ENCODE data around the gene IGSF21.

Gene IGSF21

DNA sequence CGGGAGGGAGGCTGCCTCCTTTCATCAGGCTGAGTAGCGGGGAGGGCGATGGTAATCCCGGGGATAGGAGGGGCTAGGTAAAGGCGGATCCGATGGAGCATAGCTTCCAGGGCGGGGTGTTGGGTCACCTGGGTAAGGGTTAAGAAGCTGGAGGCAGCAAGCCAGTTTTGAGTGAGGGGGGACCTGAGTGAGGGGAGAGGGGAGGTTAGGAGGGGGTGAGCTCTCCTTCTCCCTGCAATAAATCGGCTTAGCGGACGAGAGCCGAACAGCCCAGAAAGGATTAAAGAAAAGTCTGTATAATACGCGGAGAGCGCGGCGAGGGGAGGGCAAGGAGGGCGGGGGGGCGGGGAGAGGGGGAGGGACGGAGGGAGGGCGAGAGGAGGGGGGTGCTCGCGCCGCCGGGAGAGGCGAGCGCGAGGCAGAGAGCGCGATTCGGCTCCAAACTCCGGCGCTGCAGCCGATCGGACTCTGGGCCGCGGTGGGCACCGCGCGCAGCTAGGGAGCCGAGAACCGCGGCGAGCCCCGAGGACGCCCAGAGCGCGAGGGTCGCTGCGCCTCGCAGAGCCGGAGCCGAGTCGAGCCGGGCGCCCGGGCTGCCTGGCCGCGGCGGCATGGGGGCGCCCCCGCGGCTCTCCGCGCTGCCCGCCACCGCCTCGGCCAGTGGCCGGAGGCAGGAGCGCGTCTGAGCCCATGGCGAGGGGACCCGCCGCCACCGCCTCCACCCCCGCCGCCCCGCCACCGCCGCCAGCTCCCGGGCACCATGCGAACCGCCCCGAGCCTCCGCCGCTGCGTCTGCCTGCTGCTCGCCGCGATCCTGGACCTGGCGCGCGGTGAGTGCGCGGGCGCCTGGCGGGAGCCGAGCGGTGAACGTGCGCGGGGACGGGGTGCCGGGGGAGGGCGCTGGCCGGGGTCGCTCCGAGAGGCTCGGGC, at the start of gene IGSF21:
Gene IGSF21, plus strand, starts transcription at position 430 of the 930 bp plus-strand sequence. Its CDS starts 331 bp downstream, at position 761.
- no peak for DNase-seq

DNA sequence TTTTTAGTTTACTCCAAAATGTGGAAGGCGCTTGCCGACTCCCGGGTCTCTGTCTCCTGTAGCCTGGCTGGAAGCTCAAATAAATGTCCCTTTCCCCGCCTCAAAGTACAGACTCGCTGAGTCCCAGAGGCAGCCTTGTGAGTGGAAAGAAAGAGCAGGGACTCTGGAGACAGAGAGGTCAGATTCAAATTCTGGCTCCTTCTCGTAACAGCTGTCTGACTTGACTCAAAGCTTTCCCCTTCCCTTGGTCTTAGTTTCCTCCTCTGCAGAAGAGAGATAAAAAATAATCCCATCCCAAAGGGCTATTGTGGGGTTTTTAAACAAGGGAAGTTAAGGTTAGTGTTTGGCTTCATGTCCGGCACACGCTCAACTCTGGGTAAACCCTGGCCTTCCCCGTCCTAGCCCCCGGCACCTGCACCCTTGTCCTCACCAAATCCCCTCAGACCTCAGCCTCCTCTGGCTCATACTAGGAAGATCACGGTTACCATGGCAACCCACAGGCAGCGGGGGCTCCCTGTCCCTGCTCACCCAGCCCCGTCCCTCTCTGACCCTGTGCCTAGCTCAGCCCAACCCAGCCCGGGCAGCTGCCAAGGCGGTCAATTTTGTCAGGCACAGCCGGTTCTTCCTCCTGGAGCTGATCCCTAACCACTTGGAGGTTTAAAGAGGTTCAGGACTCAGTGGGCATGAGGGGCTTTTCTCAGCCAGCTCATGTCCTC, 49.2 kb upstream of the IGSF21 start:
- no peak for DNase-seq

DNA sequence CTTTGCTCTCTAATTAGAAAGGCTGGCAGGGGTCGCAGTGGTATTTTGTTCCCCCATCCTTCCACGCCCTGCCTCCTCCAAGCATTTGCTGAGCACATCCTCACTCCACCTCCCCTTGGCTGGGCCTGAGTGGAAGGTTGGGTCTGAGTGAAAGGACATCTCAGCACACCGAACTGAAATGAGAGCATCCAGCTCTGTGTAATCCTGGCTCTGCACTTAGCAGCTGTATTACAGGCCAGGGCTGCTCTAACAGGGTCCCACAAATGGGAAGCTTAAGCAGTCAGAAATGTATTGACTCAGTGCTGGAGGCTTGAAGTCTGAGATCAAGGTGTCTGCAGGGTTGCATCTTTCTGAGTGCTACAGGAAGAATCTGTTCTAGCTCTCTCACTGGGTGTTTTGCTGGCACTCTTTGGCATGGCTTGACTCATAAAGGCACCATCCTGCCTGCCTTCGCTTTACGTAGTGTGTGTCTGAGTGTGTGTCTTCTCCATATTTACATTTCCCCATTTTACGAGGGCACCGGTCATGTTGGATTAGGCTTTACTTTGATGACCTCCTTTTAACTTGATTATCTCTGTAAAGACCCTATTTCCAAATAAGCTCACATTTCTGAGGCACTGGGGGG, 48.5 kb upstream of the IGSF21 start:
- DNase-seq, result no peak

DNA sequence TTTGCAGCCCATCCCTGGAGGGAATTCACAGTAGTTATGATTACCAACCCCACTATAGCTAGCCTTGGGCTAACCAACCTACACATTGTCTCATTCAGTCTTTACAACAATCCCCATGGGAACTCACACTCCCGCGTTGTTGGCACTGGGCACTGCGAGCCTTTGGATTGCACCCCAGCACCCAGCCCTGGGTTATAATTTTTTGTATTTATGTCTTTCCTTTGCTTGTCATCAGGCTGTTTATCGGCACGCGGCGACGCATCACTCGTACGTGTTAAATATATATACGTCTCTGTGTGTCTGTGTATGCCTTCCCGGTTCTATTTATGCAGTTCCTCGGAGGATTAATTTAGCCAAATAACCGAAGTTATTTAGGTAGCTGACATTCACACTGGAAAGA, 47.2 kb upstream of the IGSF21 start:
- DNase-seq, result no peak

DNA sequence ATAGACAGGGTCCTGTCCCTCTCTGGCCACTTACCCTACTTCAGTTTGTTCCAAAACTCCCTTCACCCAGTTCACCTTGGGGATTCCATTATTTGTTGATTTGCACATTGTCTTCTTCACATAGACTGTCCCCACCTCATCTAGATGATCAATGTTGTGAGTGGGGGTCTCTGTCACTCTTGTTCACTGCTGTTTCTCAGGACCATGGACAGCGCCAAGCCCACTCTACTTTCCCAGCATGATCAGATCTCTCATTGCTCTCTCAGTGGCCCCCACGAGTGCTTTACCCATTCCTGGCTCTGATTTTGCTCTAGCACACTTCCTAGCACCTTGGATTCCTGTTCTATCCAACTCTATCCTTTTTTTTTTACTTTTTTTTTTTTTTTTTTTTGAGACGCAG, 45.4 kb upstream of the IGSF21 start:
- DNase-seq, result no peak

DNA sequence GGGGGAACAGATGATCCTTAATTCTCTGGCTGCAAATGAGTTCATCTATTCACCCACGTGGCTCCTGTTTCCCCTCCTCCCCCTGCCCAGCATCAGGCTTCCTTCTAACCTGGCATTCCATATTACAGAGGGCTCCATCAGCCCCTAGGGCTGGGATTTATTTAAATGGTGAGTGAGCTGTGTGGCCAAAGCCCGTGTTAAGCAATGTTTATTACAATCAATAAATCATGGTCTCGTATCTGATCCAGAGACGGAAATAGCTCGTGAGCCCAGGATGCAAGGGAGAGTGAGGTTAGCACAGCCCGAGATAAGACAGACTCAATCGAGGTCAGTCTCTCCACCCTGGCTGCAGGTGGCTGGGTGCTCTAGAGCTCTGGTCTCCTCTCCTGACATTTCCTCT, 43.1 kb upstream of the IGSF21 start:
- DNase-seq, result no peak

DNA sequence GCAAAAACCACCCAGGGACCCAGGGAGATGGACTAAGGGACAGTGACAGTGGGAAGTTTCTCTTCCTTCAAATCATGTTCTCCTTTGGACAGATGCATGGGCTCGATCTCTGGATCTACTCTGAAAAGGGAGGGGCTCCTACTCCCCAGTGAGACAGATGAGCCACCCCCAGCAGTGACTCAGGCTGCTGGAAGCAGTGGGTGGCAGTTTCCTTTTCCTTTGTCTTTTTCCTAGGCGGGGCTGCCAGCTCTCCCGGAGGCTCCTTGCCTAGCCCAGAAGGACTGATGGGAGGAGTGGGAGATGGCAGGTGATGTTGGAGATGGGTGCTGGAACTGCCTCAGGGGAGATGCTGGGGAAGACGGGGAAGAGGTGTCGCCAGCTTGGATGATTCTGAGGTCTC, 41.0 kb upstream of the IGSF21 start:
- DNase-seq, result no peak

DNA sequence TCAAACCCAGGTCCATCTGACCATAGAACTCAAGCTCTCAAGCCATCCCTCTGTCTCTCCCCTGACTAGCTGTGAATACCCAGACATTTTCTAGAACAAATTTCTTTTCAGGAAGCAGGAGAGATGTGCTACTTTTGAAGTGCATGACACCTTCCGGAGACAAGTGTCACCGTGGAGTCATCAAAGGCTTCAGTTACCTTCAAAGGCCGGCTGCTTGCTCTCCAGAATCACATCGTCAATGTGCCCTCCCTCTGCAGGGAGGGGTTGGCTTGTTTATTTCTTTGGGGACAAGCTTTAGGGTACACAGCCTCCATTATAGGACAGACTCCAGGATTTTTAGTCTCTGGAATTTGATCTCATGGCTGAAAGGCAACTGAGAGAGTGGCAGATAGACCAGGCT, 37.7 kb upstream of the IGSF21 start:
- DNase-seq, result peak; percentile 17

DNA sequence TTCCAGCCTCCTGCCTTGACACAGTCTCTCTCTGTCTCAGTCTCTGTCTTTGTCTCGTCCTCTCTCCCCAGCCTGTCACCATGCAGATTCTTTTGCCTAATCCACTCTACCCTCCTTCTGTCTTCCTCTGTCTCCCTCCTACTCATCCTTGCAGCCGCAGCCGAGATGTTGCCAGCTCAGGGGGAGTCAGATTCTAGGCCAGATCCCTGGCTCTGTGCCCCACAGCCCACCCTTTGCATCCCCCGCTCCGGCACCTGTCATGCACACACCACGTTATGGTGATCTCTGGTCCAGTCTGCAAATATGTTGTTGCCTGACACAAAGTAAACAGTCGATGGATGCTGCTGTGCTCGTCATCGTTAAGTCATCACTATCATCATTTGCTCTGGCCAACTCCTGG, 35.5 kb upstream of the IGSF21 start:
- no peak for DNase-seq

DNA sequence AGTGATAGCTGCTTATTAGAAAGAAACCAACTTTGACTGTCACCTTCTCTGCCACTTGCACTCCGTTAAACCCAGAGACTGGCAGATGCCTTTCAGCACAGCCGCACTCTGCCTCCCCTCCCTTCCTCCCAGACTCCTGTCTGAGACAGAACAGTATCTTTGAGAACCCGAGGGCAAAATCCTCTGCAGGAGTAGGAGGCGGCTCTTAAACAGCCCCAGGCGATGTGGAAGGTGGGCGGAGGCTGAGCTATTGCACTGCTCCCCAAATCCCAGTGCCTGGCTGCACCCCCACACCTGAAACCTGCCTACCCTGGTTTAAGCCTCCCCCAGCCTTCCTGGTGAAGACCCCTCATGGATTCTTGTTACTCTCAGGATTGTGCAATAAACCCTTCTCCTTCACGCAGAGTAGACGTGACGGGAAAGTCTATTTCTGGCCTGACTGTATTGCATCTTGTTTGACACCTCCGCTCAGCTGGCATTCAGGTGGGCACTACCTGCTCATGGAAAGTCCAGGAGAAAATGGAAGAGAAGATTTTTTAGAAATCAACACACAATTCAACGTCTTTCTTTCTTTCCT, 34.4 kb upstream of the IGSF21 start:
- DNase-seq, result no peak

DNA sequence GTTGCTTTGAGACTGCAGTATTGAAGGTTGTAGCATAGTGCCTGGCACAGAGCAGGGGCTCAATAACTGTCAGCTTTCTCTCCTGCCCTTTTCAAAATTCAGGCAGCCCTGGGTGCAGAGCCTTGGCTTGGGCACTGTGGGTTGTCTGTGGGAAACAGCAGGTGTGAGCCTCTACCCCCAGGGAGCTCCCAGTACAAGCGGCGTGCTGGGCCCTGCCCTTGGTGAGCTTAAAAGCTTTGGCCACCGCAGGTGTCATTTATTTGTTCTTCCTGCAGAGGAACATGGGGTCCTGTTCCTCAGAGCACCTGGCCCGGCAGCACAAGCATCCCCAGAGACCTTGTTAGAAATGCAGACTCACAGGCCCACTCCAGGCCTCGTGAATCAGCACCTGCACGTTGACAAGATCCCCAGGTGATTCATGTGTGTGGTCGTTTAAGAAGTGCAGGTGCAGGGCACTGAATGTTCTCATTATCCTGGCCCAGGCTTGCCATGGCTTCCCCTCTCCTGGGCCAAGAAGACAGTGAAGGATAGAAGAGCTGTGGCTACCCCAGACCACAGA, 29.9 kb upstream of the IGSF21 start:
- no peak for DNase-seq

DNA sequence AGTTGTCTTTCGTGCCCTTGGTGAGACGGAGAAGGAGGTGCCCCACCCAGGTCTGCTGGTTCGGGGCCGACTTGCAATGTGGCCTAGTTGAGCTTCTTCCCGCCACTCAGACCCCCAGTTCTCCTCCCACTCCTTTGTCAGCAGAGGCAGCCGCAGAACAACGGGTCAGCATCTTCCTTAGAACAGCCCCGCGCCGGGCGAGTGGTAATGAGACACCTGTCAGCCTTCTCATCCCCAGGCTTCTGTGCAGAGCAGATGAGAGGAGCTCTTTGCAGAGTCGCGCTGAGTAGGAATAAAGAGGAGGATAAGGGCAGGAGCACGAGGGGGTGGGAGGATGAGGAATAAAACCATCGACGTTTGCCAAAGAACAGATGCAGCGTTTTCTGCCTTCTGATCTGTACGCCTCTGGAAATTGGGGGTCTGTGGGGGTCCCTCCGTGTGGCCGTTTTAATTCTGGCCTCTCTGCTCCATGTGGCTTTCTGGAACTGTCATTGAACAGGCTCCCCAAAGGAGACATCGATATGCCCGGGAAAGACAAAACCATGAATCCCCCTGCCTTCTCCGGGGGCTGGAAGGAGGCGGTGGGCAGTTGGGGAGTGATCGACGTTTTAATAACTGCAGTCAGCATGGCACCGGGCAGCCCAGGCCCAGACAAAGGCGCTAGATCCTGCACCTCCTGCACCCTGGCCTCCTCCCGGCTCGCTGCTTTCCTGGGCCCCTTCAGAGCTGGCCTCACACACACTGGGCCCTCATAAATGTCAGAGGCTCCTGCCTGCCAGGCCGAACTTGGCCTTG, 27.5 kb upstream of the IGSF21 start:
- no peak for DNase-seq

DNA sequence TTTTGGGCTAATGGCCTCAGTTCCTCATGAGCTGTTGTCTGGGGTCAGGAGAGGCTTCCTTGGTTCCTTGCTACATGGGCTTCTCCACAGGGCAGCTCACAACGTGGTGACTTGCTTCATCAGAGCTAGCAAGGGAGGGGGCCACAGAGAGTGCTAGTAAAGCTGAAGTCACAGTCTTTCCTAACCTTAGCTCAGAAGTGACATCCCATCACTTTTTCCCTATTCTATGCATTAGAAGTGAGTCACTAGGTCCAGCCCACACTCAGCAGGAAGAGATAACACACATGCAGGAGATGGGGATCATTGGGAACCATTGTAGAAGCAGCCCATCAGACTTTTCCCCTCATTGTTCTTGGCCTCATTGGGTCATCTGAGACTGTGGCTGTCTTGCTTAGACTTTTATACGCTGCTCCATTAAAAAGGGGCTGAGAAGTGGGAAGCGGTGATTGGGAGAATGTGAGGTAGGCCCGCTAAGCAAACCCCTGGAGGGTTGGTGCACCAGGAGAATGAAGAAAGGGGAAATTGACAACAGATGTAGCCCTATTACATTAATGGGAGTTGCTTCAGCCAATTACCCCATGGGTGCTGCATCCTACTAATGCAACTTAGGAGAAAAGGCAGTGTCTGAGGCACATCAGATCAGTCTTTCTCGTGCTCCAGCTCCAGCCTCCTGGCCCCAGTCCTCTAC, 22.1 kb upstream of the IGSF21 start:
- DNase-seq, result no peak

DNA sequence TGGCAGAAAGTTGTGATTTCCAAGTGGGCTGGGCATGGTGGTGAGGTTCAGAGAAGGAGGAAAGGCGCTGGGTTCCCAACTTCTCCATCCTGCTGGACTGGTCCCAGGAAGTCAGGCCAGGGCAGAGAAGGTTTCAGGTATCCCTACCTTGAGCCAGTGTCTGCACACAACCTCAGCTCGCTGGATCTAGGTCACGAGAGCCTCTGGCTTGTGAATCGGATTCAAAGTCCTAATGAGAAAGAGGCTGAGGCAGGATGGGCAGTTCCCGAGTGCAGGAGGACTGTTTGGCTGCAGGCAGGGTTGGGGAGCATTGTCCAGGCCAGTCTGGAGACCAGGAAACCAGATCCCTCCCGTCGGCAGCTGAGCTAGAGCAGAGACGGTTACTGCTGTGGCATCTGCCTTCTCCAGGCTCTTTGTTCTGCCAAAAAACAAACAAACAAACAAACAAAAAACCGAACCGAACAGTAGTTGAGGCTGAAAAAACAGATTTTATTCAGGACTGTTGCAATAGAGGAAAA, 19.5 kb upstream of the IGSF21 start:
- DNase-seq, result no peak

DNA sequence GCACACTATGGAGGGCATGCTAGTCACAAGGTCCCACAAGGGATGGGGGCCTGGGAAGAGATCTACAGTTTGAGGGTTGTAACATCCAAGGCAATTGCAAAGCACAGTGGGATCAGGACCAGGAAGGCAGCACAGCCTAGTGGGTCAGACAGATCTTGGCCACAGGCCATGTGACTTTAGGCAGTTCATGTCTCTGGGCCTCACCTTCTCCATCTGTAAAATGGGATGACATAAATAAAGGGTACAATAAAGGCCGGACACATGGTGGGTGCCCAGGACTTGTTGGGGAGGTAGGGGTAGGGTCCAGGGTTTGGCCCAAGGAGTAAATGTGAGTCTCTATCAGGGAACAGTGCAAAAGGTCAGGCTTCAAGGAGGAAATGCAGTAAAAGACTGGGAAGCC, 18.1 kb upstream of the IGSF21 start:
- no peak for DNase-seq

DNA sequence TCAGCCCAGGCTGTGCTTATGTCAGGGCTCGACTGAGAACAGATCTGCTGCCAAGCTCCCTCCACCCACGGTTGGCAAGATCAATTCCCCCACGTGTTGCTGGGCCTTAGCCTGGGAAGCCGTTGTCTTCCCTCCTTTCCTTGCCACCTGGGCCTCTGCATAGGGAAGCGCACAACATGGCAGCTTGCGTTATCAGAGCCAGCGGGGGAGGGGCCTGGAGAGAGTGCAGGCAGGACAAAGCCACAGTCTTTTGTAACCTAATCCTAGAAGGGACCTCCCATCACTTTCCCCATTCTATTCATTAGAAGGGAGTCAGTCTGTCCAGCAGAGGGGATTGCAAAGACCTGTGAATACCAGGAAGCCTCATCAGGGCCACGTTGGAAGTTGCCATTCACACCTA, 17.0 kb upstream of the IGSF21 start:
- DNase-seq, result no peak

DNA sequence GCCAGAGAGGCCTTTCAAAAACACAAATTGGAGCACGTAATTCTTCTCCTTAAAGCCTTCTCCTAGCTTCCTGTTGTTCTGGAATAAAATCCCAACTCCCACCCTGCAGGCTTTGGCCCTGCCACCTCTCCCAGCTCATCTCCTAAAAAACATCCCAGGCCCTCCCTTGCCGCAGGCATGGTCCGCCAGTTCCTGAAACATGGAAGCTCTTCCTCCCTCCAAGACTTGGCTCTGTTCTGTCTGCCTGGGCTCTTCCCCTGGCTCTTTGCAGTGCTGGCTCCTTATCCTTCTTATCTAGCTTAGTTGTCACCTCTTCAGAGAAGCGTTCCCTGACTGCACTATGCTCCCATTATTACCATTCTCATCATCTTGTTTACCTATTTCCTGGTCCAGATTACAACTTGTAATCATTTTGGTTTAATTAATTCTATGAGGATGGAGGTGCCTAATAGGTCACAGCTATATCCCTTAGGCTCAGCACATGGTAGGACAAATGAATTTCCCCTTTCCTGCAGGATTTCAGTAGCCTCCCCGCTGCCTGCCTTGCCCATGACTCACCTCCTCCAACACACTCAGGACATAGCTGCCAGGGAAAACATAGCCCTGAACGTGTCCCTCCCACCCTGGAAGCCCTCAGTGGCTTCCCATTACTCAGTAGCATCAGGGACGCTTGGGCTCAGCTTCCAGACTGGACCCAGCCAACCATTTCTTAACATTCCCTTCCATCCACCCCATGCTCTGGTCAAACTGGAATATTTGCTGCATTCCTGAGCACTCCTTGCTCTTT, 15.7 kb upstream of the IGSF21 start:
- no peak for DNase-seq

DNA sequence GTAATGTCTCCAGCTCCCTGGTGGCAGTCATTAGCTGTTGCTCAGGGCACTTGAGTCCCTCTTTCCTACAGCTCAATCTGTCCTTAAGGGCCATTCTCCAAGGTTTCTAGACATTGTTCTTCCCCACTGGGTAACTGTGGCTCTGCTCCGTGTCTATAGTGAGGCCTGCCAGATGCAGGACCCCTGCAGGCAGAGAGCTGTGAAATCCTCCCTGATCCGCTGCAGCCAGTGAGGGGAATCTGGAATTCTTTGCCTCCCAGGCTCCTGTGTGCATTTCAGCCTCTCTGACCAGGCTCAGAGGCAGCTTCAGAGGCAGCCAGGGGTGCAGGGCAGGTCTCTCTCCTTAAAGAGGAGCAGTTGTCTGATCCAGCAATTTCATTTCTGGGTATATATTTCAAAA, 14.4 kb upstream of the IGSF21 start:
- no peak for DNase-seq

DNA sequence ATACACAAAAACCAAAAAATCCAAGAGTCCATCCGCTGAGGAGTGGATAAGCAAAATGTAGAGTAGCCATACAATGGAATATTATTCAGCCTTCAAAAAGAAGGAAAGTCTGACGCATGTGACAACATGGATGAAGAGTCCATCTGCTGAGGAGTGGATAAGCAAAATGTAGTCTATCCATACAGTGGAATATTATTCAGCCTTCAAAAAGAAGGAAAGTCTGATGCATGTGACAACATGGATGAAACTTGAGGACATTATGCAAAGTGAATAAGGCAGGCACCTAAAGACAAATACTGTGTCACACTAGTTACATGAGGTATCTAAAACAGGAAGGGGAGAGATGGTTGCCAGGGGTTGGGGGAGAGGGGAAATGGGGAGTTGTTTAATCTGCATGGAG, 14.0 kb upstream of the IGSF21 start:
- no peak for DNase-seq

DNA sequence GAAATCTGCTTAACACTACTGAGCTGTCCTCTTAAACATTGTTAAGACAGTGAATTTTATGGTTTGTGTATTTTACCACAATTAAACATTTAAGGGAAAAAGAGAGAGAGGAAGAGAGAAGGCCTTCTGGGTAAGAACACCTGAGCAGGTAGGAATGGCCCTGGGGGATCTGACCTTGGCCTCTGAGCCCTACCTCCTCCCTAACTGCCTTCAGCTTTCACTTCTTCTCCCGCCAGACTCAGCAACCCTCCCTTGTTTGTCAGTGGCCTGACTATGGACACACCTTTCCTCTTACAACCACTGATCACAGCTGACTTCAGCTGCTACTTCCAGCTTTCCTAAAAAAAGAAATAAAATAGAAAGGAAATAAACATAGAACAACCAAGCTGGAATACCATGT, 13.5 kb upstream of the IGSF21 start:
- no peak for DNase-seq

DNA sequence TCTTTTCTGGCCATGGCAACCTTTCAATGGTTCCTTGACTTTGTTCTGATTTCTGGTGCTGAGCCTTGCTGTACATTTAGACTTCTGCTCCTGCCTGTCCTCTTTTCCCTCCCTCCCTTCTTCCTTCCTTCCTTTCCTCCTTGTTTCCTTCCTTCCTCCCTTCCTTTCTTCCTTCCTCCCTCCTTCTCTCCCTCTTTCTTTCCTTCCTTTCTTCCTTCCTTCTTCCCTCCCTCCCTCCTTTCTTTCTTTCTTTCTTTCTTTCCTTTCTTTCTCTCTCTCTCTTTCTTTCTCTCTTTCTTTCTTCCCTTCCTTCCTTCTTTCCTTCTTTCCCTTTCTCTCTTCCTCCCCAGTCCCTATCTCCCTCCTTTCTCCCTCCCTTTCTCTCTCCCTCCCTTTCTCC, 10.4 kb upstream of the IGSF21 start:
- DNase-seq, result no peak

All from CD4-positive, alpha-beta T cell treated with Interleukin-15 for 1 hour (primary cell).